ENCODE data around the gene GALNT10.

GALNT10 gene

GRCh38 chr5:154300207-154300883 is 109.8 kb downstream of the GALNT10 start:
- DNase-seq = no peak

- DNase-seq = no peak
Observed at GRCh38 chr5:154301726-154302125, 111.2 kb downstream of the GALNT10 start.

- no peak for DNase-seq
Observed at GRCh38 chr5:154302161-154302560, 111.6 kb downstream of the GALNT10 start.

GRCh38 chr5:154303133-154303532 is 112.6 kb downstream of the GALNT10 start:
- no peak for DNase-seq

- DNase-seq = no peak
Observed at GRCh38 chr5:154308443-154309370, 118.2 kb downstream of the GALNT10 start.

GRCh38 chr5:154309371-154309745 is 118.8 kb downstream of the GALNT10 start:
- DNase-seq = no peak

- DNase-seq = peak; percentile 21
Observed at GRCh38 chr5:154309805-154310204, 119.3 kb downstream of the GALNT10 start.

DNA sequence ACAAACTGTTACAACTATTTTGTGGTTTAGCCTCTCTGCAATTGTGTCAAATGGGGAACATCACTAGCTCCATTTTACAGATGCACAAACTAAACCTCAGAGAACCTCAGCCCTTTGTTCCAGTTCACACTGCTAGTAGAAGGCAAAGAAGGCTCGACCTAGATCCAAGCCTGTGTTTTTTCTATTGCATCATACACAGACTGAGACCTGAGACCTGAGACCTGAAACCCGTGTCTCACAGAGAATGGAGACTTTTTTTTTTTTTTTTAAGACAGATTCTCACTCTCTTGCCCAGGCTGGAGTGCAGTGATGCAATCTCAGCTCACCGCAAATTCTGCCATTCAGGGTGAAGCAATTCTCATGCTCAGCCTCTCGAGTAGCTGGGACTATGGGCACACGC is 120.8 kb downstream of the GALNT10 start:
- DNase-seq = peak; percentile 54

DNA sequence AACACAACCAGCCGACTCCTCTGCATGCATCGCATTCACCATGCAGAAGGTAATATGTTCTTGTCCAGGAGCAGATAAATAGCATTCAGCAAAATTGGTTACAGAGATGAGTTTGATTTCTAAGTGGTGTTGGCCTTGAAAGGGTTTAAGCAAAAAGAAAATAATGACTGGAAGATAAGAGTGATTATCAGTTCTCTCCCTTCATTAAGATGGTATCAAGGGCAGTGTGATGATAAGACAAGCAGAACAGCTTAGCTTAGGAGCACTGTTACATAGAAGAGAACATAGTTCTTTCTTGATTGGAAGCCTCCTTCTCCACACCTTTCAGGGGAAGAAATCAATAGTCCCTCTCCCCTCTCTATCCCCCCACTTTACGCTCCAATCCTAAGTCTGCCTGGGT is 121.5 kb downstream of the GALNT10 start:
- DNase-seq = no peak

DNA sequence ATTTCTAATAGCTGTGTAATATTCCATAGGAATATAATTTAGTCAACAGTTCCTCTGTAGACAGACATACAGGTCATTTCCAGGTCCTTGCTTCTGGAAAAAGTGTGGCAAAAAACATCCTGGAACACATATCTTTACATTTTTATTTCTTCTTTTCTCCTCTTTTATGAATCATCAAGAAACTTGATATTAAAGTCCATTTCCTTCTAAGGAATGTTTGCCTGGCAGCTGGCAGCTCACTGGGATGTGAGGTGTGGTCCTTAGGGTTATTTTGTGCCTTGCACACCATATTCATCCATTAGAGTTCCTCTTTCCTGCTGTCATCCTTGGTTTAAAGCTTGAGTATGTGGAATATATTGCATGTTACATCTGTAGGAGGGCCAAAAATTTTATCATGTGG is 122.0 kb downstream of the GALNT10 start:
- DNase-seq = no peak

- DNase-seq = no peak
Observed at GRCh38 chr5:154313360-154314017, 123.0 kb downstream of the GALNT10 start.

GRCh38 chr5:154315196-154315595 is 124.7 kb downstream of the GALNT10 start:
- no peak for DNase-seq

GRCh38 chr5:154315756-154316155 is 125.2 kb downstream of the GALNT10 start:
- DNase-seq = no peak

DNA sequence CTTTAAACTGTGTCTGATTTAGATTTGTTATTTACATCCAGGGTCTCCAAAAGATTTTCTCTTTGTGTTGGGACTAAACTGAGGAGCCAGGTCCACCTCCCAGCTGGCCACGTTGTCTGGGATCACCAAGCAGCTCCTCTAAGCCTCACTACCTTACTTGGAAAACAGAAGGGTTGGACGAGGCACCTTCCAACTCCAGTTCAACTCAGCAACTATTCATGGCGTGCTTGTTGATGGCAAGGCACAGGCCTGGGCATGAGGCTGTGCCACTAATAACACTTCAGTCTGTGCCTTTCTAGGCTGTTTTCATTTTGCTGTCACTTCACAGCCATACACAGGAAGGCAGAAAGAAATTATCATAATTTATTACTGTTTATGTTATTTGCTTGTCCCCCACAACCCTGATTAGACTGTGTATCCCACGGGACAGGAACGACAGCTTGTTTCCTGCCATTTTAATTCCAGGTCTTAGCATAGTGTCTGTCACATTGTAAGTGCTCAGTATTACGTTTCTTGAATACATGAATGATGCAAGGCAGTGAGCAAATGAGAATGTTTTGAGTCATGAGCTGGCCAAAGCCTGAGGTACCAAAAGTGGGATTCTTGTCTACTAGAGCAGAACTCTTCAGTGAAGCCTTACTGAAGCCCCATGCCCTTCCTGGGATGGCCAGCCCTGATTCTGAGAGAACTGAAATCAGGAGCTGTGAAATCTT is 125.8 kb downstream of the GALNT10 start:
- DNase-seq = peak; percentile 10

GRCh38 chr5:154317916-154318315 is 127.4 kb downstream of the GALNT10 start:
- DNase-seq = no peak

GRCh38 chr5:154318691-154319090 is 128.2 kb downstream of the GALNT10 start:
- DNase-seq = no peak

DNA sequence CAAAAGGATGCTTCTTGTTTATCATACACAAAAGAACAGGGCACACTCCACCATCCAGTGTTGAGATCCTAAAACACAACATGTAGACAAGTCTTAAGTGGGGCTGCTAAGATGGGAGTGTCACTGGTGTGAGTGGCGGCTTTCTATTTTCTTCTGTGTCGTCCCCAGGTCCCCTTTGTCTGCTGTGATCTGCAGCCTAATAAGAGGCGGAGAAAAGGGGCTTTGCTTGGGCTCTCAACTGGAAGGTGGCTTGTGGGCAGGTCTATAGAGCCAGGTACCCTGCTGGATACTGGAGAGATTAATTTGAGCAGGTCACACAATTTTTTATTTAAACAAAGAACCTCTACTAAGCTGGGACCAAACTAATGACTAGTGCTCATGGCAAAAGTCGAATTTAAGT is 129.2 kb downstream of the GALNT10 start:
- no peak for DNase-seq

DNA sequence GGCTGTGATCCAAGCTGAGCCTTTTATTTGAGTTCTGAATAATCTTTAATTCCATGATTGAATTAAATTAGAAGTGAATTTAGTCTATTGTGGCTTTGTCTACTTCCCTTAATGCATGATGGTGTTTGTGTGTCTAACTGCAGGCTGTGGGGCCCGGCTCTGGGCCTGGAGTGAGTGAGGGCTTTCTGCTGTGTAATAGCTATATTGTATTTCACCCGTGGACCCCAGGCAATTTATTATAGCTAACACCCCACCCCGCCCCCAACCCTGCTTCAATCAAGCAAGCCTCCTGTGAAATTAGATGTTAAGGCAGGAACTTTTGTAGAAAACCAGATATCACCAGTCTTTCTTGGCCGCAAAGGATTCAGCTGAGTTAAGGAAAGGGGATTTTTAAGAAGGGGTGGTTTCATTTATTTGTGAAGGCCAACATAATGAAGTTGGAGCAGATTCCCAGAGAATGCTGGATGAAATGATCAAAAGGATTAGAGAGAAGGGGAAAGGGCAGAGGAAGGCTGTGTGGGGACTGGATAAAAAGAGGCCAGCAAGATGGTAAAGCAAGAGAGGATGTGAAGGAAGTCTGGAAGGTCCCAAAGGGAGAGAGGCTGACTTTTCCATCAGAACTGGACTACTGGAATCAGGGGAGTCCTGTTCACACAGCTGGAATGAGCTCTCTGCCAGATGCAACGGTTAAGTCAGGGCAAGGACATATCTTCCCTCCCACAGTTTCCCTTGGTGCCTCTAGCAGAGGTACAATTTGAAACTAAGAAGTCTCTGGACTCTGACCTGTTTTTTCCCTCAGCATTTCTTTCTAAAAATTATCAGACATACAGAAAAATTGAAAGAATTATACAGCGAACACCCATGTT is 129.9 kb downstream of the GALNT10 start:
- no peak for DNase-seq

DNA sequence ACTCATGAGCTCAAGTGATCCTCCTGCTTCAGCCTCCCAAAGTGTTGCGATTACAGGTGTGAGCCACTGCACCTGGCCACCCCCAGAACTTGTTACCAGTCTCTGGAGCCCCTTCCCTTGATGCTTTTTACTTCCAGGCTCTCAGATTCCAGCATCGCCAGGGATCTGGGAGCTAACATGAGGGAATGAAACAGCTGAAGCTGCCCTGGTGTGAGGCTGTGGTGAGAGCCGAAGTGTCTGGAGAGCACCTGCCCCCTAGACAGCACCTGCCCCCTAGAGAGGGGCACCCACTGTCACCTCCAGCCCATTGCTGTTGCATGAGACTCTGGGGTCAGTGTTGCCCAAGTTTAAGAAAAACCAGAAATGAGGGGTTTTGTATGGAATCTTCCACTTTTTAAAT is 131.0 kb downstream of the GALNT10 start:
- DNase-seq = no peak

DNA sequence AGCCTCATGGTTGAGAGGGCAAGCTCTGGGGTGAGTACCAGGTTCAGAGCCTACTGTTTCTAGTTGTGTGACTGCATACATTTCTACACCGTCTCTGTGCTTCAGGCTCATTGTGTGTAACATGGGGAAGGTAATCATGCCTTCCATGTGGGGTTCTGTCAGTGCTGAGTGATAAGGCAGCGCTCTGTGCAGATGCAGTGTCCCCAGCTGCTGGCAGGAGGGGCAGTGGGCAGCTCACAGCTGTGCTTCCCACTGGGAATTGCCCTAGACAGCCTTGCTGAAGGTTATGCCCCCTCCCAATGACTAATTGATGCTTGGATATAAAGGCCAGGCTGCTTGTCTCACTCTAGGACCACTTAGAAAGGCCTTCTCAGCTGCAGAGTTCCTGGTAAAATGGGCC is 133.5 kb downstream of the GALNT10 start:
- no peak for DNase-seq

DNA sequence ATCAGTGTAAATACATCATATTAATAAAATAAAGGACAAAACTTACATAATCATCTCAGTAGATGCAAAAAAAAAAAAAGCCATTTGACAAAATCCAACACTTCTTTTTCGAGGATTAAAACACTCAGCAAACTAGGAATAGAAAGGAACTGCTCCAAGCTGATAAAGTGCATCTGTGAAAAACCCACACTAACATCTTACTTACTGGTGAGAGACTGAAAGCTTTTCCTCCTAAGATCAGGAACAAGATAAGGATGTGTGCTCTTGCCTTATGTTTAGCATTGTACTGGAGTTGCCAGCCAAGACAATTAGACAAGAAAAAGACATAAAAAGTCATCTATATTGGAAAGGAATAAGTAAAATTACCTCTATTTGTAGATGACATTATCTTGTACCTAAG is 135.0 kb downstream of the GALNT10 start:
- no peak for DNase-seq

GRCh38 chr5:154329062-154329461 is 138.5 kb downstream of the GALNT10 start:
- no peak for DNase-seq
